ENCODE data around the gene GUCD1. TPM values are rescaled to one million over a fixed set of nuclear protein-coding genes. Genes with fewer than 3 reads are reported as not detected.

GUCD1 gene
- total and polyA plus RNA-seq, 2 of the 13 experiments (the other 11 are each of a cell fraction or from before 2014, with no cell fraction given): 128 to 245 TPM

- no peaks in the 10 kb centered on the region for H4K20me1 ChIP-seq (ENCODE audit: insufficient read depth, low read length)
- in situ Hi-C loops (cut with HindIII; ENCODE audit: extremely low pct_ligation_motif_present, low pct_unique_long_range_greater_than_20kb) (no loop called here), intact Hi-C loops (cut with micrococcal nuclease; ENCODE audit: unreplicated experiment) (no loop called here)
- no peak for DNase-seq (ENCODE audit: low spot score)
- H3K27ac ChIP-seq (ENCODE audit: extremely low read length, insufficient read depth, low read length): peak overlapping the region; percentile 48
- H3K9me3 ChIP-seq (ENCODE audit: low read length): no peaks in the 10 kb centered on the region
- peak overlapping the region; percentile 42 to 63 (median 53); a peak in 4 of 6 replicates for H3K4me3 ChIP-seq (replicated peaks in 1 of 3; ENCODE audit: insufficient read depth in 1 of 3, low read depth in 2 of 3, low read length in 3 of 3)
- no peaks in the 10 kb centered on the region for H3K79me2 ChIP-seq (ENCODE audit: insufficient read depth, low read length)
- peak overlapping the region; percentile 32 for H3K9ac ChIP-seq (ENCODE audit: insufficient read depth, low read depth, low read length)
- no peaks in the 10 kb centered on the region for H3K36me3 ChIP-seq (replicated peaks in 1 of 2; ENCODE audit: control insufficient read depth in 1 of 2, insufficient read depth in 2 of 2, low read length in 2 of 2)
- H3K4me1 ChIP-seq (ENCODE audit: insufficient read depth, low read length): peaks cover 69% of the 10 kb centered on the region
- ChIA-PET CTCF (ENCODE audit: low intra/inter-chr PET ratio, low total read pairs) (no interaction called here), POLR2A (interaction anchor here (0.7 to 1.0 kb wide), 2 partner anchors 11 to 12 kb away, joined by 3 to 4 read pairs; no protein-coding TSS in a partner anchor)
- peak overlapping the region; percentile 74 for H3K4me2 ChIP-seq (ENCODE audit: low read depth, low read length)
- H3K27me3 ChIP-seq (ENCODE audit: control insufficient read depth in 1 of 2, insufficient read depth in 2 of 2, low read length in 2 of 2): no peaks in the 10 kb centered on the region
- H2AFZ ChIP-seq (ENCODE audit: low read length): peak overlapping the region; percentile 73
- no peak for FAIRE-seq
- ATAC-seq: peak; percentile 33; the same call in 2 of the 3 replicates
- BruUV-seq (replicated peaks): no TSS peak
- WGBS (ENCODE audit: low lambda C conversion rate): 26% methylated on average over 15 of the region's 21 CpGs
- TF ChIP-seq ZNF292 (CRISPR knock-in tag; IDR thresholded peaks at IDR 0.05; ENCODE audit: borderline replicate concordance, low read depth) (peak; percentile 9; the same call in 1 of the 2 replicates), CTCF (CRISPR knock-in tag; IDR thresholded peaks at IDR 0.05) (peak; percentile 31; the same call in 1 of the 2 replicates), KDM5B (CRISPR knock-in tag; IDR thresholded peaks at IDR 0.05; ENCODE audit: borderline replicate concordance) (0 out of 2 replicates have a peak, but pooled peaks have one; percentile 26), HIC2 (CRISPR knock-in tag; IDR thresholded peaks at IDR 0.05; ENCODE audit: low read depth) (no peak), KAT7 (CRISPR knock-in tag; IDR thresholded peaks at IDR 0.05; ENCODE audit: borderline replicate concordance) (0 out of 2 replicates have a peak, but pooled peaks have one; percentile 34), ZBTB10 (CRISPR knock-in tag; IDR thresholded peaks at IDR 0.05; ENCODE audit: borderline replicate concordance) (peak; percentile 90), SNAPC4 (CRISPR knock-in tag; IDR thresholded peaks at IDR 0.05) (no peak), KAT8 (CRISPR knock-in tag; IDR thresholded peaks at IDR 0.05) (no peak), HNRNPL (IDR thresholded peaks at IDR 0.05; ENCODE audit: low read depth, low read length) (0 out of 2 replicates have a peak, but pooled peaks have one; percentile 64)
- TF ChIP-seq, protein P1, sequence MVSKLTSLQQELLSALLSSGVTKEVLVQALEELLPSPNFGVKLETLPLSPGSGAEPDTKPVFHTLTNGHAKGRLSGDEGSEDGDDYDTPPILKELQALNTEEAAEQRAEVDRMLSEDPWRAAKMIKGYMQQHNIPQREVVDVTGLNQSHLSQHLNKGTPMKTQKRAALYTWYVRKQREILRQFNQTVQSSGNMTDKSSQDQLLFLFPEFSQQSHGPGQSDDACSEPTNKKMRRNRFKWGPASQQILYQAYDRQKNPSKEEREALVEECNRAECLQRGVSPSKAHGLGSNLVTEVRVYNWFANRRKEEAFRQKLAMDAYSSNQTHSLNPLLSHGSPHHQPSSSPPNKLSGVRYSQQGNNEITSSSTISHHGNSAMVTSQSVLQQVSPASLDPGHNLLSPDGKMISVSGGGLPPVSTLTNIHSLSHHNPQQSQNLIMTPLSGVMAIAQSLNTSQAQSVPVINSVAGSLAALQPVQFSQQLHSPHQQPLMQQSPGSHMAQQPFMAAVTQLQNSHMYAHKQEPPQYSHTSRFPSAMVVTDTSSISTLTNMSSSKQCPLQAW (CRISPR knock-in tag; IDR thresholded peaks at IDR 0.05): 0 out of 2 replicates have a peak, but pooled peaks have one; percentile 31
Measured at GRCh38 chr22:24494167-24494527, 60.8 kb downstream of the GUCD1 start.
